B cell (primary cell): ENCODE data around the gene FADD.

Source experiments
- EZH2 ChIP-seq: IDR thresholded peaks from 2 replicates; pipeline ENCODE4 v1.6.1; 2012; ENCODE audit warnings: borderline replicate concordance, low read depth, mild to moderate bottlenecking, moderate library complexity, low read length; ENCODE audit not compliant: insufficient read depth, poor library complexity, severe bottlenecking
- TF ChIP-seq, protein P1 (sequence below): fragments of 200-600 bp; IDR thresholded peaks from one replicate; pipeline ENCODE4 v1.8.0; 2022; ENCODE audit warnings: antibody characterized with exemption, mild to moderate bottlenecking

DNA sequence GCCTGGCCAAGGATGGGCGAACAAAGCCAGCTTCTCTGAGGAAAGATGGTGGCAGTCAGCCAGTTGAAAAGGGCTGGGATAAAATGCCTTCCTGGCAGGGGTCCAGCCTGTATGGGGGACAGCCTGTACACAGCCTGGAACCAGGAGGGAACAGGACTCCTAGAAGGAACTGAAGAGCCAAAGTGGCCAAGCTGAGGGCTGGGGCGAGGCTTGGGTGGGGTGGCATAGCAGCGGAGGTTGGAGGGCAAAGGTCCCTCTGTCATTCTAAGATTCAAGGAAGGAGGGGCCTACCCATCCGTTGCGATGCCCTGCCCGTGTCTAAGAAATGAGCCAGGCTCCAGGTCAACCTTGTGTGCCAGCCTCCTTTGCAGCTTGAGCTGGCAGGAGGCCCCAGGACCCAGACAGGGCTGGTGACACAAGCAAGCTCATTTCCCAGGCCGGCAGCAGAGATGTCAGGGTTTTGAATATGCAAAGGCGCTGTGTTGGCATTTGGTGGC lies 22.6 kb downstream of the FADD start:
- TF ChIP-seq, protein P1, sequence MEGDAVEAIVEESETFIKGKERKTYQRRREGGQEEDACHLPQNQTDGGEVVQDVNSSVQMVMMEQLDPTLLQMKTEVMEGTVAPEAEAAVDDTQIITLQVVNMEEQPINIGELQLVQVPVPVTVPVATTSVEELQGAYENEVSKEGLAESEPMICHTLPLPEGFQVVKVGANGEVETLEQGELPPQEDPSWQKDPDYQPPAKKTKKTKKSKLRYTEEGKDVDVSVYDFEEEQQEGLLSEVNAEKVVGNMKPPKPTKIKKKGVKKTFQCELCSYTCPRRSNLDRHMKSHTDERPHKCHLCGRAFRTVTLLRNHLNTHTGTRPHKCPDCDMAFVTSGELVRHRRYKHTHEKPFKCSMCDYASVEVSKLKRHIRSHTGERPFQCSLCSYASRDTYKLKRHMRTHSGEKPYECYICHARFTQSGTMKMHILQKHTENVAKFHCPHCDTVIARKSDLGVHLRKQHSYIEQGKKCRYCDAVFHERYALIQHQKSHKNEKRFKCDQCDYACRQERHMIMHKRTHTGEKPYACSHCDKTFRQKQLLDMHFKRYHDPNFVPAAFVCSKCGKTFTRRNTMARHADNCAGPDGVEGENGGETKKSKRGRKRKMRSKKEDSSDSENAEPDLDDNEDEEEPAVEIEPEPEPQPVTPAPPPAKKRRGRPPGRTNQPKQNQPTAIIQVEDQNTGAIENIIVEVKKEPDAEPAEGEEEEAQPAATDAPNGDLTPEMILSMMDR = no peak
- no peak for TF ChIP-seq EZH2
